Endothelial cell of umbilical vein (primary cell): ENCODE results near the gene FOXJ1. TPM values are rescaled to one million over a fixed set of nuclear protein-coding genes. Genes with fewer than 3 reads are reported as not detected.

ENCODE experiments used
- BruUV-seq: library from RNA; stranded (reverse); fragments of 400-500 nt; replicated peaks from 2 replicates; lab custom pipeline; 2021; lab: Mats Ljungman, UMichigan
- CTCF ChIA-PET: fragments of 300-600, 350-600 bp; sonication (Branson Sonifier 250); formaldehyde crosslinking; loops from one replicate; lab custom pipeline; 2021; ENCODE audit warnings: antibody characterized with exemption, inconsistent platforms; lab: Charles Lee
- POLR2A ChIA-PET: fragments of 300-600, 350-600 bp; sonication (Branson Sonifier 250); formaldehyde crosslinking; loops from one replicate; lab custom pipeline; 2021; ENCODE audit warnings: antibody characterized with exemption, inconsistent platforms; lab: Charles Lee
- DNase-seq: peaks from one replicate; pipeline ENCODE4 v3.0.0-alpha.2; 2011; ENCODE audit warnings: low read depth, low spot score
- FAIRE-seq: peaks from 2 replicates; lab custom pipeline; 2011; peaks lifted over from hg19 to GRCh38; lab: Jason Lieb, UNC
- H2AFZ ChIP-seq: 2 replicates; pipeline ENCODE4 v1.6.0; 2012; ENCODE audit warnings: low read depth, low read length, control low read depth, inconsistent platforms
- H3K27ac ChIP-seq: 2 replicates; pipeline ENCODE4 v1.5.1; 2011; ENCODE audit warnings: low read depth, mild to moderate bottlenecking, control low read depth, low read length, moderate library complexity; ENCODE audit not compliant: insufficient read depth
- H3K27me3 ChIP-seq, 2 experiments: 2 replicates each; pipeline versions ENCODE4 v1.6.0 to v1.6.1; 2011; ENCODE audit warnings: low read length in 2 of 2, mixed read lengths in 1 of 2; ENCODE audit not compliant: control insufficient read depth in 2 of 2, insufficient read depth in 2 of 2
- H3K36me3 ChIP-seq, 2 experiments: 2 replicates in 1 of 2; 3 replicates in 1 of 2; pipeline ENCODE4 v1.5.1; 2011; ENCODE audit warnings: low read length in 2 of 2, mild to moderate bottlenecking in 1 of 2, moderate library complexity in 1 of 2; ENCODE audit not compliant: control insufficient read depth in 2 of 2, insufficient read depth in 2 of 2; ENCODE audit errors: extremely low read depth in 1 of 2
- H3K4me1 ChIP-seq: 3 replicates; pipeline ENCODE4 v1.5.1; 2011; ENCODE audit warnings: mild to moderate bottlenecking, low read length; ENCODE audit not compliant: control insufficient read depth, insufficient read depth; ENCODE audit errors: extremely low read depth
- H3K4me2 ChIP-seq: 2 replicates; pipeline ENCODE4 v1.6.1; 2011; ENCODE audit warnings: low read length, control low read depth, mixed read lengths; ENCODE audit not compliant: insufficient read depth
- H3K4me3 ChIP-seq, 3 experiments: fragments of 200-600 bp in 1 of 3; sonication (generic), shearing (Covaris generic) in 1 of 3; replicated peaks in 1 of 3; 2 replicates each; pipeline ENCODE4 v1.5.1; 2011 to 2016; ENCODE audit warnings: control low read depth in 3 of 3, low read length in 3 of 3, mild to moderate bottlenecking in 2 of 3, inconsistent platforms in 1 of 3, low read depth in 1 of 3, moderate library complexity in 1 of 3; ENCODE audit not compliant: insufficient read depth in 1 of 3
- H3K79me2 ChIP-seq: 2 replicates; pipeline ENCODE4 v1.6.0; 2012; ENCODE audit warnings: low read length, inconsistent platforms; ENCODE audit not compliant: control insufficient read depth, insufficient read depth
- H3K9ac ChIP-seq: replicated peaks from 2 replicates; pipeline ENCODE3; 2011; ENCODE audit warnings: low read length, control low read depth; ENCODE audit not compliant: insufficient read depth; ENCODE audit errors: extremely low read depth
- H3K9me1 ChIP-seq: replicated peaks from 3 replicates; pipeline ENCODE4 v1.6.0; 2011; ENCODE audit warnings: mild to moderate bottlenecking, low read length; ENCODE audit not compliant: control insufficient read depth, insufficient read depth; ENCODE audit errors: extremely low read depth
- H3K9me3 ChIP-seq: replicated peaks from 2 replicates; pipeline ENCODE4 v1.5.1; 2012; ENCODE audit warnings: low read length, inconsistent platforms; ENCODE audit not compliant: control insufficient read depth, insufficient read depth
- H4K20me1 ChIP-seq: replicated peaks from 2 replicates; pipeline ENCODE3; 2011; ENCODE audit warnings: mild to moderate bottlenecking, low read length; ENCODE audit not compliant: control insufficient read depth, insufficient read depth; ENCODE audit errors: extremely low read depth
- EZH2 ChIP-seq: IDR thresholded peaks from 2 replicates; pipeline ENCODE4 v1.6.1; 2012; ENCODE audit warnings: borderline replicate concordance, low read depth, mild to moderate bottlenecking, moderate library complexity, low read length, inconsistent platforms; ENCODE audit not compliant: severe bottlenecking
- FOS ChIP-seq: IDR thresholded peaks from 2 replicates; pipeline ENCODE4 v1.6.1; 2011; ENCODE audit warnings: mild to moderate bottlenecking, low read length, moderate library complexity, borderline replicate concordance; ENCODE audit not compliant: insufficient read depth
- GATA2 ChIP-seq: IDR thresholded peaks from 2 replicates; pipeline ENCODE4 v1.7.0; 2011; ENCODE audit warnings: low read depth, mild to moderate bottlenecking, moderate library complexity, mixed read lengths, low read length; ENCODE audit not compliant: insufficient read length, insufficient read depth
- JUN ChIP-seq: IDR thresholded peaks from 2 replicates; pipeline ENCODE4 v1.6.1; 2011; ENCODE audit warnings: borderline replicate concordance, low read depth; ENCODE audit not compliant: insufficient read length, insufficient read depth
- MYC ChIP-seq: IDR thresholded peaks from one replicate; pipeline ENCODE4 v1.6.1; 2011; ENCODE audit warnings: mild to moderate bottlenecking, low read depth, low read length
- POLR2A ChIP-seq: IDR thresholded peaks from 2 replicates; pipeline ENCODE4 v1.6.1; 2012; ENCODE audit warnings: low read depth, mild to moderate bottlenecking, control low read depth, low read length
- POLR2AphosphoS5 ChIP-seq: IDR thresholded peaks from 2 replicates; pipeline ENCODE4 v1.6.1; 2012; ENCODE audit warnings: low read depth, mild to moderate bottlenecking, control low read depth, low read length, moderate library complexity; ENCODE audit not compliant: insufficient read depth
- dilution Hi-C: fragments of 300-500 bp; cut with MboI; formaldehyde crosslinking; loops from one replicate; pipeline ENCODE4 v1.15.0; 2019; ENCODE audit warnings: low sequenced_read_pairs; ENCODE audit not compliant: extremely low pct_ligation_motif_present
- intact Hi-C: fragments of 100-400 bp; cut with micrococcal nuclease; formaldehyde crosslinking; loops from one replicate; pipeline ENCODE4 v1.10.0; 2022
- polyA plus RNA-seq, 4 experiments: library from polyadenylated mRNA; depleted of rRNA in 3 of 4; stranded (reverse) in 3 of 4; unstranded in 1 of 4; fragments of >200 nt; gene quantifications; 2 replicates each; pipeline versions ENCODE4 v1.2.1 to v1.2.3, GENCODE V29; 2011 to 2012; ENCODE audit warnings: missing spikeins in 1 of 4
- total RNA-seq: library from RNA; stranded (reverse); gene quantifications from 2 replicates; pipeline ENCODE4 v1.2.3, GENCODE V29; 2021
- TF ChIP-seq, protein P1 (sequence below): IDR thresholded peaks from 2 replicates; pipeline ENCODE4 v1.6.1; 2011; ENCODE audit not compliant: insufficient read depth, insufficient read length
- TF ChIP-seq, protein P2 (sequence below), 2 donors: IDR thresholded peaks; 1 replicate in 1 of 2; 2 replicates in 1 of 2; pipeline ENCODE4 v1.5.1; 2011; ENCODE audit warnings: low read length in 2 of 2, mild to moderate bottlenecking in 2 of 2, moderate library complexity in 2 of 2, control low read depth in 1 of 2, inconsistent platforms in 1 of 2, low read depth in 1 of 2; ENCODE audit not compliant: insufficient read depth in 1 of 2; ENCODE audit errors: extremely low read depth in 1 of 2

The FOXJ1 gene
- total and polyA plus RNA-seq, 2 donors (not counting 3 experiments of a cell fraction or from before 2014, with no cell fraction given), result not detected

DNA sequence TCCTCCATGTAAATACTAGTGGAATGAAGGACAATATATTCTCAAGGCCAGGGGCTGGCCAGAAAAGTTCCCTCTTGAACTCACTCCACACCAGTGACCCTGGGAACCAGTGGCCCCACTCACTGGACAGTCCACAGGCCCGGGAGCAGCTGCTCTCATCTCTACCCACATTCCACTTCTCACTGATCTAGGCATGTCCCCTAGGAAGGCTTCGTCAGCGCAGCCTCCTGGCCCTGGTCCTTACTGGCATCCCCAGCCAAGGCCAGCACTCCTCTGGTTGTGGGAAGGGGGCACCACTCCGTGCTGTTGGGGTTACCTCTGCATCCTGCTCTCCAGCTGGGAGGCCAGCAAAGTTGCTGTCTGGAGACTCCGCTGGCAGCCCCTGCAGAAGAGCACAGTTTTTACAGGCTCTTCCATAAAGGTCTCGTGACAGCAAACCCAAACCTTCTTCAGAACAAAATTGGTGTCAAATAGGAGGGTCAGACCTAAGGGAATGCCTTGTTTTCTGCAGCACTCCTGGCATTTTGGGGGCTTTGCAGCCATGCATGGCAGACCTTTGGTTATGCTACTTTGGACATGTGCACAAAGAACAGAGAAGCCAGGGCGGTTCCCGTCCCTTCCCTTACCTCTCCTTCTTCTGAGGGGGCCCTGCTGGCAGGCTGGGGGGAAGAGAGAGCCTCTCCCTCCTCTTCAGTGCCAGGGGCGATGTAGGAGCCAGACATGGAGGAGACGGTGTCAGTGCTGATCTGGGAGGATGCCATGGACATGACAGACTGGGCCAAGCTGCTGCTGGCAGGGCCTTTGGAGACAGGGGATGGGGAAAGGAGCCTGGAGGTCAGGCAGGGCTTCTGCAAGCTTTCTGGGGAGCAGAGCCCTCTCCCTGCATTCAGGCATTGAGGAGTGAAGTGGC is 14.1 kb upstream of the FOXJ1 start:
- peaks cover 7 to 19% of the 10 kb centered on the region in 2 experiments for H3K27me3 ChIP-seq
- intact Hi-C loops, result no loop called here
- dilution Hi-C loops, result no loop called here
- H3K27ac ChIP-seq, result no peak overlapping the region
- H3K79me2 ChIP-seq, result no peaks in the 10 kb centered on the region
- no peaks in the 10 kb centered on the region for H4K20me1 ChIP-seq
- no peaks in the 10 kb centered on the region for H3K4me1 ChIP-seq
- H2AFZ ChIP-seq, result no peak overlapping the region
- ChIA-PET CTCF (interaction anchor here (0.9 to 3.7 kb wide), 8 partner anchors 12 to 134 kb away, joined by 3 to 17 read pairs (median 6); no protein-coding TSS in a partner anchor), POLR2A (no interaction called here)
- no peak overlapping the region for H3K4me2 ChIP-seq
- H3K4me3 ChIP-seq, result no peak overlapping the region
- no peaks in the 10 kb centered on the region for H3K36me3 ChIP-seq
- DNase-seq, result no peak
- TF ChIP-seq JUN (no peak), POLR2A (no peak), MYC (no peak), FOS (no peak), POLR2AphosphoS5 (no peak), GATA2 (no peak), EZH2 (no peak)
- TF ChIP-seq, protein P1, sequence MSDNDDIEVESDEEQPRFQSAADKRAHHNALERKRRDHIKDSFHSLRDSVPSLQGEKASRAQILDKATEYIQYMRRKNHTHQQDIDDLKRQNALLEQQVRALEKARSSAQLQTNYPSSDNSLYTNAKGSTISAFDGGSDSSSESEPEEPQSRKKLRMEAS, result no peak
- TF ChIP-seq, protein P2, sequence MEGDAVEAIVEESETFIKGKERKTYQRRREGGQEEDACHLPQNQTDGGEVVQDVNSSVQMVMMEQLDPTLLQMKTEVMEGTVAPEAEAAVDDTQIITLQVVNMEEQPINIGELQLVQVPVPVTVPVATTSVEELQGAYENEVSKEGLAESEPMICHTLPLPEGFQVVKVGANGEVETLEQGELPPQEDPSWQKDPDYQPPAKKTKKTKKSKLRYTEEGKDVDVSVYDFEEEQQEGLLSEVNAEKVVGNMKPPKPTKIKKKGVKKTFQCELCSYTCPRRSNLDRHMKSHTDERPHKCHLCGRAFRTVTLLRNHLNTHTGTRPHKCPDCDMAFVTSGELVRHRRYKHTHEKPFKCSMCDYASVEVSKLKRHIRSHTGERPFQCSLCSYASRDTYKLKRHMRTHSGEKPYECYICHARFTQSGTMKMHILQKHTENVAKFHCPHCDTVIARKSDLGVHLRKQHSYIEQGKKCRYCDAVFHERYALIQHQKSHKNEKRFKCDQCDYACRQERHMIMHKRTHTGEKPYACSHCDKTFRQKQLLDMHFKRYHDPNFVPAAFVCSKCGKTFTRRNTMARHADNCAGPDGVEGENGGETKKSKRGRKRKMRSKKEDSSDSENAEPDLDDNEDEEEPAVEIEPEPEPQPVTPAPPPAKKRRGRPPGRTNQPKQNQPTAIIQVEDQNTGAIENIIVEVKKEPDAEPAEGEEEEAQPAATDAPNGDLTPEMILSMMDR (IDR thresholded peaks at IDR 0.05; ENCODE audit: extremely low read depth in 1 of 2, insufficient read depth in 1 of 2, low read depth in 1 of 2, low read length in 2 of 2), result no peak
- BruUV-seq, result no TSS peak
- no peaks in the 10 kb centered on the region for H3K9me1 ChIP-seq
- no peak overlapping the region for H3K9ac ChIP-seq
- no peak for FAIRE-seq
- H3K9me3 ChIP-seq, result no peaks in the 10 kb centered on the region
